Liver (tissue), 9 donors: ENCODE measurements around the gene BEND7. TPM values are rescaled to one million over a fixed set of nuclear protein-coding genes. Genes with fewer than 3 reads are reported as not detected.

ENCODE experiments used
- DNase-seq: peaks from one replicate; pipeline ENCODE4 v3.0.0-alpha.2; 2017; ENCODE audit warnings: low spot score
- H3K27ac ChIP-seq, 2 donors: one replicate each; pipeline ENCODE4 v1.7.0; 2013; ENCODE audit warnings: inconsistent platforms in 2 of 2, low read length in 2 of 2, control low read depth in 1 of 2, low read depth in 1 of 2, mild to moderate bottlenecking in 1 of 2
- H3K27me3 ChIP-seq, 4 donors: one replicate each; pipeline versions ENCODE4 v1.6.1 to v1.7.0; 2013; ENCODE audit warnings: low read length in 3 of 4, inconsistent platforms in 1 of 4, mild to moderate bottlenecking in 1 of 4, moderate library complexity in 1 of 4; ENCODE audit not compliant: control insufficient read depth in 4 of 4, insufficient read depth in 4 of 4
- H3K36me3 ChIP-seq, 4 donors: one replicate each; pipeline versions ENCODE4 v1.6.1 to v1.7.0; 2013; ENCODE audit warnings: low read length in 3 of 4, mild to moderate bottlenecking in 3 of 4, low read depth in 1 of 4, moderate library complexity in 1 of 4; ENCODE audit not compliant: control insufficient read depth in 4 of 4, insufficient read depth in 3 of 4
- H3K4me1 ChIP-seq, 4 donors: one replicate each; pipeline versions ENCODE4 v1.6.1 to v1.7.0; 2013; ENCODE audit warnings: low read length in 3 of 4, mild to moderate bottlenecking in 3 of 4, moderate library complexity in 1 of 4; ENCODE audit not compliant: control insufficient read depth in 4 of 4, insufficient read depth in 4 of 4
- H3K4me3 ChIP-seq, 3 donors: one replicate each; pipeline versions ENCODE4 v1.6.1 to v1.7.0; 2013; ENCODE audit warnings: low read length in 3 of 3, control low read depth in 1 of 3, low read depth in 1 of 3, mild to moderate bottlenecking in 1 of 3
- H3K9ac ChIP-seq, 2 donors: one replicate each; pipeline ENCODE4 v1.7.0; 2013; ENCODE audit warnings: low read length in 2 of 2, mild to moderate bottlenecking in 2 of 2, moderate library complexity in 2 of 2, control low read depth in 1 of 2, low read depth in 1 of 2
- H3K9me3 ChIP-seq, 4 donors: one replicate each; pipeline versions ENCODE4 v1.6.1 to v1.7.0; 2013; ENCODE audit warnings: low read length in 3 of 4; ENCODE audit not compliant: control insufficient read depth in 4 of 4
- EGR1 ChIP-seq, 2 donors: IDR thresholded peaks; 2 replicates each; pipeline ENCODE4 v1.6.1; 2016 to 2018; ENCODE audit warnings: antibody characterized with exemption in 2 of 2, low read depth in 2 of 2
- FOXA2 ChIP-seq: IDR thresholded peaks from 2 replicates; pipeline ENCODE4 v1.6.1; 2016; ENCODE audit warnings: antibody characterized with exemption
- GABPA ChIP-seq, 2 donors: IDR thresholded peaks in 1 of 2; conservative IDR thresholded peaks in 1 of 2; 2 replicates each; pipeline ENCODE4 v1.6.1; 2016; ENCODE audit warnings: antibody characterized with exemption in 2 of 2, mild to moderate bottlenecking in 1 of 2, moderate library complexity in 1 of 2
- HNF4A ChIP-seq, 2 donors: conservative IDR thresholded peaks; 2 replicates each; pipeline ENCODE4 v1.6.1; 2016; ENCODE audit warnings: antibody characterized with exemption in 2 of 2, mild to moderate bottlenecking in 2 of 2
- HNF4G ChIP-seq: IDR thresholded peaks from 2 replicates; pipeline ENCODE4 v1.6.1; 2016; ENCODE audit warnings: antibody characterized with exemption
- JUND ChIP-seq, 2 donors: IDR thresholded peaks; 2 replicates each; pipeline ENCODE4 v1.6.1; 2016; ENCODE audit warnings: antibody characterized with exemption in 2 of 2
- NR2F2 ChIP-seq: IDR thresholded peaks from 2 replicates; pipeline ENCODE4 v1.6.1; 2016; ENCODE audit warnings: antibody characterized with exemption
- RAD21 ChIP-seq, 2 donors: IDR thresholded peaks; 2 replicates each; pipeline ENCODE4 v1.6.1; 2016; ENCODE audit warnings: antibody characterized with exemption in 2 of 2, mild to moderate bottlenecking in 2 of 2
- RXRA ChIP-seq, 2 donors: IDR thresholded peaks; 2 replicates each; pipeline ENCODE4 v1.6.1; 2017 to 2018; ENCODE audit warnings: antibody characterized with exemption in 2 of 2, mild to moderate bottlenecking in 1 of 2
- SP1 ChIP-seq: IDR thresholded peaks from 2 replicates; pipeline ENCODE4 v1.6.1; 2018; ENCODE audit warnings: antibody characterized with exemption, mild to moderate bottlenecking
- YY1 ChIP-seq: IDR thresholded peaks from 2 replicates; pipeline ENCODE4 v1.6.1; 2016; ENCODE audit warnings: antibody characterized with exemption, mild to moderate bottlenecking
- WGBS: extraction: QIAGEN DNeasy Blood & Tissue Kit; methylation state at CpG from one replicate; pipeline ENCODE4 v1.1.7; 2013; 5-methylcytosine and 5-hydroxymethylcytosine counted together
- polyA plus RNA-seq, 2 donors: library from polyadenylated mRNA; stranded (reverse) in 1 of 2; unstranded in 1 of 2; fragments of 200-250 nt in 1 of 2; fragments of >200 nt in 1 of 2; fragmentation: Nextera tagmentation in 1 of 2; extraction: Ambion mirVana in 1 of 2; gene quantifications; one replicate each; pipeline versions ENCODE4 v1.2.1 to v1.2.3, GENCODE V29; 2013 to 2015
- total RNA-seq, 2 donors: library from RNA; depleted of rRNA; stranded (reverse); fragments of >200 nt; gene quantifications; one replicate each; pipeline ENCODE4 v1.2.3, GENCODE V29; 2014
- TF ChIP-seq, protein P1 (sequence below): IDR thresholded peaks from 2 replicates; pipeline ENCODE4 v1.6.1; 2016; ENCODE audit warnings: antibody characterized with exemption
- TF ChIP-seq, protein P2 (sequence below): IDR thresholded peaks from 2 replicates; pipeline ENCODE4 v1.6.1; 2016; ENCODE audit warnings: antibody characterized with exemption
- TF ChIP-seq, protein P3 (sequence below): IDR thresholded peaks from 2 replicates; pipeline ENCODE4 v1.6.1; 2016; ENCODE audit warnings: antibody characterized with exemption
- TF ChIP-seq, protein P4 (sequence below): IDR thresholded peaks from 2 replicates; pipeline ENCODE4 v1.6.1; 2016; ENCODE audit warnings: antibody characterized with exemption, mild to moderate bottlenecking
- donor health status: healthy.
- donor health status: healthy.
- donor health status: healthy.
- donor health status: healthy.
- donor health status: healthy.

BEND7 gene
- total and polyA plus RNA-seq, 4 donors: 4.1 to 10.1 (median 5.5) TPM

DNA sequence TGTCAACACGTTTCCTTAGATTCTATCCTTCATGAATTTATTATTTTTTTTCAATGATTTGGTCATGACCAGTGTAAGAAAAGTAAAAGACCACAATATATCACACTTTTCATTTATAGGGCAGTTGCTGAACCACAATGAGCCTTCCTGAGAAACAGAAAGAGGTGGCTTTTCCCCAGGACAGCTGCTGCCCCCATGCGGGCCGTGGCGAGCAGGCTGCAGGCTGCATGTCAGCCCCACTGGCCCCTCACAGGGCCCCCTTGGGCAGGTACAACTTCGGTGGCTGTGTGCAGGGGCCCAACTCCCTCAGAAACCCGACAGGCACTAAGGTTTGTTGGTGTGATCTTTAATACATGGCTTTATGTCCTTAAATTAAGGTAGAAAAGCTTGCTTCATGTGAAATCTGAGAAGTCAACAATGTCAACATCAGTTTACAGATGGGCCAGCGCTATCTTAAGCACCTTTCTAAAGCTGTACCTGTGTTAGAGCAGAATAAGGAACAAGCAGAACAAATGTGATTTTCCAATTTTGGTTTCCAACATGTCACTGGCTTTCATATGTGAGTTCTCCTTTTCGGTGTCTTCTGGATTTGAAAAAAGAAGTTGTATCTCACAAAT lies 10.6 kb downstream of the BEND7 start:
- 83% methylated on average over 8 of the region's 8 CpGs for WGBS
- H3K4me3 ChIP-seq: no peak overlapping the region
- no peak overlapping the region for H3K27ac ChIP-seq
- H3K27me3 ChIP-seq: no peaks in the 10 kb centered on the region
- H3K36me3 ChIP-seq: peaks cover 2 to 4% (median 2%) of the 10 kb centered on the region in 4 donors
- H3K9me3 ChIP-seq: no peaks in the 10 kb centered on the region
- H3K9ac ChIP-seq: no peak overlapping the region
- TF ChIP-seq HNF4A (conservative IDR thresholded peaks at IDR 0.05): no peak
- no peak for TF ChIP-seq GABPA (IDR thresholded peaks at IDR 0.05 in 1 of 2, conservative IDR thresholded peaks at IDR 0.05 in 1 of 2)
- TF ChIP-seq, protein P1, sequence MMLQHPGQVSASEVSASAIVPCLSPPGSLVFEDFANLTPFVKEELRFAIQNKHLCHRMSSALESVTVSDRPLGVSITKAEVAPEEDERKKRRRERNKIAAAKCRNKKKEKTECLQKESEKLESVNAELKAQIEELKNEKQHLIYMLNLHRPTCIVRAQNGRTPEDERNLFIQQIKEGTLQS: no peak
- TF ChIP-seq JUND (IDR thresholded peaks at IDR 0.05): no peak
- peak in 1 of 2 donors; percentile 50 for TF ChIP-seq RAD21 (IDR thresholded peaks at IDR 0.05)
- no peak for TF ChIP-seq NR2F2
- TF ChIP-seq FOXA2: no peak
- H3K4me1 ChIP-seq: peaks cover 0 to 9% (median 2%) of the 10 kb centered on the region in 4 donors
- DNase-seq: no peak

DNA sequence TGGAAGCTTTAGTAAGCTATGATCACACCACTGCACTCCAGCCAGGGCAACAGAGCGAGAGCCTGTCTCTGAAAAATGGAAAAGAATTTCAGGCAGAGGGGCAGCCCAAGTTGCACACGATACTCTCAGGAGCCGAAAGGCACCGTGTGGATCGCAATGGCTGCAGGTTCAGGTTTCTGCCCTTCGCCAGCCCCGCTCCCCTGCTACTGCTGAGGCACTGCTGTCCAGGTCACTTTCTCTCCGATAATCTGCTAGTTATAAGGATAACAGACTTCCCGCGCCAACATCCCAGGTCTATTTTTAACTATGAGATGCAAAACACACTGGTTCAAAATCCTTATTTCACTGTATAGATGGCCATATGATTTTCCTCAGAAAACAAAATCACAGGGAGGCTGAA lies 11.1 kb downstream of the BEND7 start:
- no peaks in the 10 kb centered on the region for H3K27me3 ChIP-seq
- no peak for TF ChIP-seq GABPA (IDR thresholded peaks at IDR 0.05 in 1 of 2, conservative IDR thresholded peaks at IDR 0.05 in 1 of 2)
- TF ChIP-seq, protein P2, sequence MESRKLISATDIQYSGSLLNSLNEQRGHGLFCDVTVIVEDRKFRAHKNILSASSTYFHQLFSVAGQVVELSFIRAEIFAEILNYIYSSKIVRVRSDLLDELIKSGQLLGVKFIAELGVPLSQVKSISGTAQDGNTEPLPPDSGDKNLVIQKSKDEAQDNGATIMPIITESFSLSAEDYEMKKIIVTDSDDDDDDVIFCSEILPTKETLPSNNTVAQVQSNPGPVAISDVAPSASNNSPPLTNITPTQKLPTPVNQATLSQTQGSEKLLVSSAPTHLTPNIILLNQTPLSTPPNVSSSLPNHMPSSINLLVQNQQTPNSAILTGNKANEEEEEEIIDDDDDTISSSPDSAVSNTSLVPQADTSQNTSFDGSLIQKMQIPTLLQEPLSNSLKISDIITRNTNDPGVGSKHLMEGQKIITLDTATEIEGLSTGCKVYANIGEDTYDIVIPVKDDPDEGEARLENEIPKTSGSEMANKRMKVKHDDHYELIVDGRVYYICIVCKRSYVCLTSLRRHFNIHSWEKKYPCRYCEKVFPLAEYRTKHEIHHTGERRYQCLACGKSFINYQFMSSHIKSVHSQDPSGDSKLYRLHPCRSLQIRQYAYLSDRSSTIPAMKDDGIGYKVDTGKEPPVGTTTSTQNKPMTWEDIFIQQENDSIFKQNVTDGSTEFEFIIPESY: no peak
- no peak for DNase-seq
- no peak overlapping the region for H3K9ac ChIP-seq
- H3K36me3 ChIP-seq: peaks cover 0 to 3% (median 2%) of the 10 kb centered on the region in 4 donors
- WGBS: 95% methylated on average over 10 of the region's 10 CpGs
- peaks cover 0 to 9% (median 2%) of the 10 kb centered on the region in 4 donors for H3K4me1 ChIP-seq
- no peaks in the 10 kb centered on the region for H3K9me3 ChIP-seq
- no peak overlapping the region for H3K4me3 ChIP-seq
- no peak overlapping the region for H3K27ac ChIP-seq

DNA sequence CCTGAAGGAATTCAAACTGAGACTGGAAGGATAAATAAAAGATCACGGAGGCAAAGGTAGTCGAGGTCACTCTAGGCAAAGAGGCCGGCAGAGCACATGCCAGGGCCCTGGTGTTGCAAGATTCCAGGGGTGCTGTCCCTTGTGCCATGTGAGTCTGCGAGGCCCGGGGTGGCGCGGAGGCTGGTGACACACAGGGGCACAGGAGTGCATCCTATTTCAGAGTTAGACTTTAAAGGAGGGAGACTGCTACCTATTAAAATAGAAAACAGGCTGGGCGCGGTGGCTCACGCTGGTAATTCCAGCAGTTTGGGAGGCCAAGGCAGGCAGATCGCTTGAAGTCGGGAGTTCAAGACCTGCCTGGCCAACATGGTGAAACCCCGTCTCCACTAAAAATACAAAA lies 12.6 kb downstream of the BEND7 start:
- no peak overlapping the region for H3K4me3 ChIP-seq
- no peak for DNase-seq
- peaks cover 0 to 2% (median 0%) of the 10 kb centered on the region in 4 donors for H3K36me3 ChIP-seq
- TF ChIP-seq SP1 (no peak), EGR1 (IDR thresholded peaks at IDR 0.05; ENCODE audit: low read depth in 2 of 2) (no peak), HNF4A (conservative IDR thresholded peaks at IDR 0.05) (no peak), YY1 (no peak), GABPA (IDR thresholded peaks at IDR 0.05 in 1 of 2, conservative IDR thresholded peaks at IDR 0.05 in 1 of 2) (no peak), RAD21 (IDR thresholded peaks at IDR 0.05) (no peak), HNF4G (no peak), NR2F2 (no peak), JUND (IDR thresholded peaks at IDR 0.05) (no peak), RXRA (IDR thresholded peaks at IDR 0.05) (no peak)
- TF ChIP-seq, protein P3, sequence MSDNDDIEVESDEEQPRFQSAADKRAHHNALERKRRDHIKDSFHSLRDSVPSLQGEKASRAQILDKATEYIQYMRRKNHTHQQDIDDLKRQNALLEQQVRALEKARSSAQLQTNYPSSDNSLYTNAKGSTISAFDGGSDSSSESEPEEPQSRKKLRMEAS: no peak
- TF ChIP-seq, protein P1: no peak
- TF ChIP-seq, protein P2: no peak
- TF ChIP-seq, protein P4, sequence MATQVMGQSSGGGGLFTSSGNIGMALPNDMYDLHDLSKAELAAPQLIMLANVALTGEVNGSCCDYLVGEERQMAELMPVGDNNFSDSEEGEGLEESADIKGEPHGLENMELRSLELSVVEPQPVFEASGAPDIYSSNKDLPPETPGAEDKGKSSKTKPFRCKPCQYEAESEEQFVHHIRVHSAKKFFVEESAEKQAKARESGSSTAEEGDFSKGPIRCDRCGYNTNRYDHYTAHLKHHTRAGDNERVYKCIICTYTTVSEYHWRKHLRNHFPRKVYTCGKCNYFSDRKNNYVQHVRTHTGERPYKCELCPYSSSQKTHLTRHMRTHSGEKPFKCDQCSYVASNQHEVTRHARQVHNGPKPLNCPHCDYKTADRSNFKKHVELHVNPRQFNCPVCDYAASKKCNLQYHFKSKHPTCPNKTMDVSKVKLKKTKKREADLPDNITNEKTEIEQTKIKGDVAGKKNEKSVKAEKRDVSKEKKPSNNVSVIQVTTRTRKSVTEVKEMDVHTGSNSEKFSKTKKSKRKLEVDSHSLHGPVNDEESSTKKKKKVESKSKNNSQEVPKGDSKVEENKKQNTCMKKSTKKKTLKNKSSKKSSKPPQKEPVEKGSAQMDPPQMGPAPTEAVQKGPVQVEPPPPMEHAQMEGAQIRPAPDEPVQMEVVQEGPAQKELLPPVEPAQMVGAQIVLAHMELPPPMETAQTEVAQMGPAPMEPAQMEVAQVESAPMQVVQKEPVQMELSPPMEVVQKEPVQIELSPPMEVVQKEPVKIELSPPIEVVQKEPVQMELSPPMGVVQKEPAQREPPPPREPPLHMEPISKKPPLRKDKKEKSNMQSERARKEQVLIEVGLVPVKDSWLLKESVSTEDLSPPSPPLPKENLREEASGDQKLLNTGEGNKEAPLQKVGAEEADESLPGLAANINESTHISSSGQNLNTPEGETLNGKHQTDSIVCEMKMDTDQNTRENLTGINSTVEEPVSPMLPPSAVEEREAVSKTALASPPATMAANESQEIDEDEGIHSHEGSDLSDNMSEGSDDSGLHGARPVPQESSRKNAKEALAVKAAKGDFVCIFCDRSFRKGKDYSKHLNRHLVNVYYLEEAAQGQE: no peak
- no peaks in the 10 kb centered on the region for H3K27me3 ChIP-seq
- H3K27ac ChIP-seq: no peak overlapping the region
- peaks cover 0 to 9% (median 2%) of the 10 kb centered on the region in 4 donors for H3K4me1 ChIP-seq
- 87% methylated on average over 13 of the region's 13 CpGs for WGBS
- no peak overlapping the region for H3K9ac ChIP-seq
- no peaks in the 10 kb centered on the region for H3K9me3 ChIP-seq
